Caco-2 (cell line): ENCODE data around the gene PITPNM3. TPM values are rescaled to one million over a fixed set of nuclear protein-coding genes. Genes with fewer than 3 reads are reported as not detected.

Experiments used
- BruUV-seq: library from RNA; stranded (reverse); fragments of 400-500 nt; replicated peaks from 2 replicates; lab custom pipeline; 2021; lab: Mats Ljungman, UMichigan
- CTCF ChIA-PET: fragments of 300-600 bp; sonication (Branson Sonifier 250); formaldehyde crosslinking; loops from one replicate; lab custom pipeline; 2022; ENCODE audit warnings: antibody characterized with exemption; lab: Charles Lee
- POLR2A ChIA-PET: fragments of 300-600 bp; sonication (Branson Sonifier 250); formaldehyde crosslinking; loops from one replicate; lab custom pipeline; 2022; ENCODE audit warnings: antibody characterized with exemption; lab: Charles Lee
- DNase-seq, 2 experiments: peaks; one replicate each; pipeline versions ENCODE4 v3.0.0 to v3.0.0-alpha.2; 2020 to 2022
- H3K27me3 ChIP-seq: replicated peaks from 2 replicates; pipeline ENCODE4 v1.6.0; 2011; ENCODE audit warnings: low read length; ENCODE audit not compliant: control insufficient read depth, insufficient read depth
- H3K36me3 ChIP-seq: 2 replicates; pipeline ENCODE4 v1.5.1; 2011; ENCODE audit warnings: low read length; ENCODE audit not compliant: control insufficient read depth, insufficient read depth
- H3K4me1 ChIP-seq: fragments of 250-450 bp; sonication (Bioruptor Pico); 2 replicates; pipeline ENCODE4 v1.5.1; 2020; ENCODE audit warnings: mild to moderate bottlenecking
- H3K4me3 ChIP-seq: 2 replicates; pipeline ENCODE4 v1.5.1; 2011; ENCODE audit warnings: low read depth, mild to moderate bottlenecking, control low read depth, low read length
- H3K9me3 ChIP-seq: fragments of 250-450 bp; sonication (Bioruptor Pico); 2 replicates; pipeline ENCODE4 v1.5.1; 2020; ENCODE audit warnings: mild to moderate bottlenecking, moderate library complexity
- H3K27ac Mint-ChIP-seq: one replicate; pipeline ENCODE4 v1.8.0; 2022; ENCODE audit warnings: mixed read lengths; ENCODE audit not compliant: unreplicated experiment
- H3K27me3 Mint-ChIP-seq: one replicate; pipeline ENCODE4 v1.8.0; 2022; ENCODE audit warnings: mixed read lengths; ENCODE audit not compliant: insufficient read depth, unreplicated experiment
- H3K36me3 Mint-ChIP-seq: one replicate; pipeline ENCODE4 v1.8.0; 2022; ENCODE audit warnings: mild to moderate bottlenecking, mixed read lengths; ENCODE audit not compliant: insufficient read depth, unreplicated experiment
- H3K4me1 Mint-ChIP-seq: one replicate; pipeline ENCODE4 v1.8.0; 2022; ENCODE audit warnings: low read depth, mixed read lengths; ENCODE audit not compliant: unreplicated experiment
- H3K4me3 Mint-ChIP-seq: one replicate; pipeline ENCODE4 v1.8.0; 2022; ENCODE audit warnings: mild to moderate bottlenecking, moderate library complexity, mixed read lengths; ENCODE audit not compliant: unreplicated experiment
- H3K9me3 Mint-ChIP-seq: one replicate; pipeline ENCODE4 v1.8.0; 2022; ENCODE audit warnings: mixed read lengths; ENCODE audit not compliant: unreplicated experiment
- intact Hi-C: fragments of 100-400 bp; cut with micrococcal nuclease; formaldehyde crosslinking; loops from one replicate; pipeline ENCODE4 v1.10.0; 2022; ENCODE audit not compliant: unreplicated experiment
- total RNA-seq: library from RNA; stranded (reverse); gene quantifications from 2 replicates; pipeline ENCODE4 v1.2.3, GENCODE V29; 2022
- TF ChIP-seq, protein P1 (sequence below), 2 experiments: fragments of 200-600 bp in 1 of 2; IDR thresholded peaks; 1 replicate in 1 of 2; 2 replicates in 1 of 2; pipeline versions ENCODE4 v1.5.1 to v1.8.0; 2011 to 2022; ENCODE audit warnings: antibody characterized with exemption in 1 of 2, control low read depth in 1 of 2, inconsistent platforms in 1 of 2, low read depth in 1 of 2, low read length in 1 of 2, mild to moderate bottlenecking in 1 of 2, moderate library complexity in 1 of 2; ENCODE audit not compliant: insufficient read depth in 1 of 2, severe bottlenecking in 1 of 2, unreplicated experiment in 1 of 2

The PITPNM3 gene
- total RNA-seq, 1 experiment from 2014 or later = 0.50 TPM

DNA sequence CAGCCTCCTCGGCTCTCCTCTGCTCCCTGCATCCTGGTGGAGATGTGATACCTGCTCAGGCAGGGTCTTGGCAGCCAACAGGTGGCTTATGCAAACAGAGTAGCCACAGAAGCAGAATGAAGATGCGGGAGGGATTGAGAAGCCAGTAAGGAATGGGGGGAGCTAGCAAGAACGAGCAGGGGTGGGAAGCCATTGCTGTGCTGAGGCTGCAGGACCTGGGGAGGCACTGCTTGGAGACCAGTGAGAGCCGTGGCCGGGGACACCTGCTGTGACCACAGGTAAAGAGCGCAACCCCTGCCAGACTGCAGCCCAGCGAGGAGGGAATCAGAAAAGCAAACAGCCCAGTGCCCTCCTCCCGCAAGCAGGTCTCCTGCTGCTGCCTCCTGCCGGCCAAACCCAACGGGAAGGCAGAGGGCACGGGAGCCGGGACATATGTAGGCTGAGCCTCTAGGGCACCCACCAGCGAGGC is 136.1 kb downstream of the PITPNM3 start:
- no peaks in the 10 kb centered on the region for H3K36me3 Mint-ChIP-seq
- no peak for DNase-seq
- no peaks in the 10 kb centered on the region for H3K9me3 Mint-ChIP-seq
- H3K27ac Mint-ChIP-seq = no peak overlapping the region
- no peaks in the 10 kb centered on the region for H3K27me3 ChIP-seq
- TF ChIP-seq, protein P1, sequence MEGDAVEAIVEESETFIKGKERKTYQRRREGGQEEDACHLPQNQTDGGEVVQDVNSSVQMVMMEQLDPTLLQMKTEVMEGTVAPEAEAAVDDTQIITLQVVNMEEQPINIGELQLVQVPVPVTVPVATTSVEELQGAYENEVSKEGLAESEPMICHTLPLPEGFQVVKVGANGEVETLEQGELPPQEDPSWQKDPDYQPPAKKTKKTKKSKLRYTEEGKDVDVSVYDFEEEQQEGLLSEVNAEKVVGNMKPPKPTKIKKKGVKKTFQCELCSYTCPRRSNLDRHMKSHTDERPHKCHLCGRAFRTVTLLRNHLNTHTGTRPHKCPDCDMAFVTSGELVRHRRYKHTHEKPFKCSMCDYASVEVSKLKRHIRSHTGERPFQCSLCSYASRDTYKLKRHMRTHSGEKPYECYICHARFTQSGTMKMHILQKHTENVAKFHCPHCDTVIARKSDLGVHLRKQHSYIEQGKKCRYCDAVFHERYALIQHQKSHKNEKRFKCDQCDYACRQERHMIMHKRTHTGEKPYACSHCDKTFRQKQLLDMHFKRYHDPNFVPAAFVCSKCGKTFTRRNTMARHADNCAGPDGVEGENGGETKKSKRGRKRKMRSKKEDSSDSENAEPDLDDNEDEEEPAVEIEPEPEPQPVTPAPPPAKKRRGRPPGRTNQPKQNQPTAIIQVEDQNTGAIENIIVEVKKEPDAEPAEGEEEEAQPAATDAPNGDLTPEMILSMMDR (IDR thresholded peaks at IDR 0.05; ENCODE audit: insufficient read depth in 1 of 2, low read depth in 1 of 2, low read length in 1 of 2, severe bottlenecking in 1 of 2, unreplicated experiment in 1 of 2) = no peak
- H3K4me3 Mint-ChIP-seq = no peak overlapping the region
- intact Hi-C loops = loop anchor here (5.0 kb wide), 2 partner anchors 143 to 833 kb away; no protein-coding TSS in a partner anchor
- POLR2A ChIA-PET = no interaction called here
- H3K9me3 ChIP-seq = no peaks in the 10 kb centered on the region
- no peaks in the 10 kb centered on the region for H3K4me1 Mint-ChIP-seq
- H3K4me3 ChIP-seq = no peak overlapping the region
- no TSS peak for BruUV-seq
- H3K27me3 Mint-ChIP-seq = no peaks in the 10 kb centered on the region
- CTCF ChIA-PET = no interaction called here
- no peaks in the 10 kb centered on the region for H3K36me3 ChIP-seq
- H3K4me1 ChIP-seq = no peaks in the 10 kb centered on the region

DNA sequence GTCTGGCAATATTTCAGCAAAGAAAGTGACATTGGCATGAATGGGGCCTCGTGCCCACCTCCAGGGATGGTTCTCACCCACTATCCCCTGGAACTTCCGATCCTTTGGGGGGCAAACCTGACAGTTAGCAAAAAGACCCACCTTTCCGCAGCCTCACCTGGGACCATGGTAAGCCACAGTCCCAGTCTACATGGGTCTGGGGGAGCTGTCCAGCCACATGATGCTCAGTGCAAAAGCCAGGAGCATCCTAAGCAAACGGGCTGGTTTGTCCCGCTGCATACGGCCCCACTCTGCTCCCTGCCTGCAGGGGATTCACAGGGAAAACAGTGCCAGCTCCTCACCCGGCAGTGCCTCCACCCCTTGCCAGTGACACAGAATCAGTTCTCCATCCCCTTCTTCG is 140.7 kb downstream of the PITPNM3 start:
- Histone ChIP-seq H3K36me3 (no peaks in the 10 kb centered on the region), H3K4me1 (no peaks in the 10 kb centered on the region), H3K27me3 (no peaks in the 10 kb centered on the region), H3K9me3 (no peaks in the 10 kb centered on the region), H3K4me3 (no peak overlapping the region)
- BruUV-seq = no TSS peak
- Mint-ChIP-seq H3K36me3 (no peaks in the 10 kb centered on the region), H3K9me3 (no peaks in the 10 kb centered on the region), H3K27ac (no peak overlapping the region), H3K4me3 (no peak overlapping the region), H3K4me1 (no peaks in the 10 kb centered on the region), H3K27me3 (peaks cover 3% of the 10 kb centered on the region)
- intact Hi-C loops = no loop called here
- no peak for DNase-seq
- POLR2A ChIA-PET = no interaction called here
- TF ChIP-seq, protein P1 (IDR thresholded peaks at IDR 0.05; ENCODE audit: insufficient read depth in 1 of 2, low read depth in 1 of 2, low read length in 1 of 2, severe bottlenecking in 1 of 2, unreplicated experiment in 1 of 2) = no peak
- CTCF ChIA-PET = no interaction called here

DNA sequence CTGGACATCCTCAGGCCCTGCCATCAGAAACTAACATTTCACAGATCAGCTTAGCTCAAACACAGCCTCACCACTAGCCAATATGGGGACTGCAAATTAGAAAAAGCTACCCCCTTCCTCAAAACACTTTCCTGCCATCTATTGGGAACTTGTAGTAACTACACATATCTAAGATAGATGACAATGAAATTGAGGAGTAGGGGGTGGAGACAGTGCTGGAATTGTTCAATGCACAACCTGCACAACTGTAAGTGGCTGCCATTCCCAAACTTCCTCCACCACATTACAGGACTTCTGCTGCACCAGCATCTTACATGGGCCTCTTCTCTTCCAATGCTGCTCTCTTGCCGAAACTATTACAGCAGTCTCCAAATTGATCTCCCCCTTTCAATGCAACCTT is 143.3 kb downstream of the PITPNM3 start:
- CTCF ChIA-PET = no interaction called here
- no peaks in the 10 kb centered on the region for H3K9me3 ChIP-seq
- TF ChIP-seq, protein P1 (IDR thresholded peaks at IDR 0.05; ENCODE audit: insufficient read depth in 1 of 2, low read depth in 1 of 2, low read length in 1 of 2, severe bottlenecking in 1 of 2, unreplicated experiment in 1 of 2) = peak in 1 of 2 experiments; percentile 32
- no peaks in the 10 kb centered on the region for H3K27me3 ChIP-seq
- POLR2A ChIA-PET = no interaction called here
- no peaks in the 10 kb centered on the region for H3K4me1 Mint-ChIP-seq
- H3K4me3 ChIP-seq = no peak overlapping the region
- H3K36me3 ChIP-seq = no peaks in the 10 kb centered on the region
- BruUV-seq = no TSS peak
- H3K36me3 Mint-ChIP-seq = no peaks in the 10 kb centered on the region
- peaks cover 6% of the 10 kb centered on the region for H3K27me3 Mint-ChIP-seq
- H3K9me3 Mint-ChIP-seq = no peaks in the 10 kb centered on the region
- H3K4me1 ChIP-seq = no peaks in the 10 kb centered on the region
- no peak overlapping the region for H3K27ac Mint-ChIP-seq
- DNase-seq = no peak
- intact Hi-C loops = no loop called here
- H3K4me3 Mint-ChIP-seq = no peak overlapping the region
